A172 (cell line): ENCODE data around the gene TOE1. TPM values are rescaled to one million over a fixed set of nuclear protein-coding genes. Genes with fewer than 3 reads are reported as not detected.

Source experiments
- DNase-seq: peaks from one replicate; pipeline ENCODE4 v3.0.0-alpha.2; 2015; ENCODE audit warnings: low spot score
- total RNA-seq: library from RNA; depleted of rRNA; stranded (reverse); fragments of >200 nt; shearing (Covaris generic); gene quantifications from 2 replicates; pipeline ENCODE4 v1.2.3, GENCODE V29; 2014

TOE1 gene
- total RNA-seq, 1 experiment from 2014 or later, result 10.8 TPM

- DNase-seq, result no peak
Measured at GRCh38 chr1:45326627-45327623, 13.0 kb upstream of the TOE1 start, which contains the start of gene HPDL. Gene HPDL, plus strand, starts transcription at chr1:45326895. Its CDS starts 254 bp downstream, at chr1:45327149.

GRCh38 chr1:45327644-45328515 is 12.1 kb upstream of the TOE1 start:
- DNase-seq, result no peak

GRCh38 chr1:45328680-45329079 is 11.3 kb upstream of the TOE1 start:
- no peak for DNase-seq

- DNase-seq, result no peak
Measured at GRCh38 chr1:45329445-45329844, 10.5 kb upstream of the TOE1 start.

GRCh38 chr1:45331436-45332345 is 8.3 kb upstream of the TOE1 start:
- DNase-seq, result no peak

GRCh38 chr1:45332346-45332720 is 7.6 kb upstream of the TOE1 start:
- no peak for DNase-seq

GRCh38 chr1:45334308-45335245 is 5.4 kb upstream of the TOE1 start:
- DNase-seq, result no peak

GRCh38 chr1:45335855-45336324 is 4.1 kb upstream of the TOE1 start:
- no peak for DNase-seq

- DNase-seq, result no peak
Measured at GRCh38 chr1:45337630-45338325, 2.2 kb upstream of the TOE1 start.

GRCh38 chr1:45340816-45341466 is 971 bp downstream of the TOE1 start:
- no peak for DNase-seq

- DNase-seq, result no peak
Measured at GRCh38 chr1:45344499-45344898, 4.5 kb downstream of the TOE1 start.

GRCh38 chr1:45345014-45345413 is 5.0 kb downstream of the TOE1 start:
- no peak for DNase-seq

GRCh38 chr1:45346473-45346872 is 6.5 kb downstream of the TOE1 start:
- DNase-seq, result no peak

GRCh38 chr1:45348020-45348419 is 8.1 kb downstream of the TOE1 start:
- no peak for DNase-seq

GRCh38 chr1:45348609-45348965 is 8.6 kb downstream of the TOE1 start:
- DNase-seq, result no peak

- DNase-seq, result no peak
Measured at GRCh38 chr1:45348966-45349677, 9.2 kb downstream of the TOE1 start.

GRCh38 chr1:45351508-45351907 is 11.5 kb downstream of the TOE1 start:
- no peak for DNase-seq

- no peak for DNase-seq
Measured at GRCh38 chr1:45353685-45354084, 13.7 kb downstream of the TOE1 start.
